GM18951 (cell line): ENCODE results near the gene EEF1A2.

Source experiments
- POLR2A ChIP-seq: IDR thresholded peaks from 4 replicates; pipeline ENCODE4 v1.6.1; 2011; ENCODE audit warnings: mild to moderate bottlenecking; ENCODE audit not compliant: insufficient read length, insufficient read depth; ENCODE audit errors: extremely low read depth
- in situ Hi-C: fragments of 300-500 bp; cut with MboI; formaldehyde crosslinking; loops from one replicate; pipeline ENCODE4 v1.12.0; 2022; ENCODE audit warnings: low sequenced_read_pairs, mixed read lengths, inconsistent platforms; ENCODE audit not compliant: unreplicated experiment

The EEF1A2 gene

DNA sequence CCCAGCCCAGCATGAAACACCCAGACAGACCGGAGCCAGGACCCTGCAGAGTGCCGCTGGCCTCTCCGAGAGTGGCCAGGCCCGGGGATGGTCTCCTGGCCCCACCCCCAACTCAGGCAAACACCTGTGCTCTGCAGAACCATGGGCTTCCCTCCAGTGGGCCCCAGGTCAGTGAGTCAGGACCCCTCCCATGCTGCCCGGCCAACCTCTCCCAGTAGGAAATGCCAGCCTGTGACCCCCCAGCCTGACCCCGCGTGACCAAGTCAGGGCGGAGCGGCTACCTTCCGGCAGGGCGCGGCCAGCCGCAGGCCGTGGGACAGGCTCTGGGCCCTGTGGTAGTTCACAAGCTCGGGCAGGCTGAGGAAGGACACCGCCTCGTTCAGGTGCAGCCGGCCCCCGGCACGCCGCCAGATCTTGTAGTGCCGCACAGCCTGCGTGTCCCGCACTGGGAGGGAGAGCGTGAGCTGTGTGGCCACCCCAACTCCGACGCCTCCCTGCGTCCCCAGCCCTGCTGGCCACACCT is 35.0 kb upstream of the EEF1A2 start:
- TF ChIP-seq POLR2A, result no peak
- in situ Hi-C loops, result no loop called here

DNA sequence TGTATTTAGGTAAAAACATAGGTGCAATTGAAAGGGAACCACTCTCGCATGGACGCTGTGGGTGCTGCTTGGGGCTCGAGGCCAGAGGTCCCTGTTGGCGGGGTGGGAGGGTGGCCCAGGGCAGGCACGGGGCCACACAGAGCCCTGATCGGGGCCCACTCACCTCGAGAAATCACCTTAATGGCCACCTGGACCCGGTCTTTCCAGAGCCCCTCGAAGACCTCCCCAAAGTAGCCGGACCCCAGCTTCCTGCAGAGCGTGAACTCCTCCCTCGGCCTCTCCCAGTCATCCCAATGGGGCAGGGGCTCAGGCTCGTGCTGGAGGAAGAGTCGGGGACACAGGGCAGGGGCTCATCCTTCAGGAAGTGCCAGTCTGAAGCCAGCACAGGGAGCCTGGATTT is 34.5 kb upstream of the EEF1A2 start:
- in situ Hi-C loops, result no loop called here
- TF ChIP-seq POLR2A, result no peak

DNA sequence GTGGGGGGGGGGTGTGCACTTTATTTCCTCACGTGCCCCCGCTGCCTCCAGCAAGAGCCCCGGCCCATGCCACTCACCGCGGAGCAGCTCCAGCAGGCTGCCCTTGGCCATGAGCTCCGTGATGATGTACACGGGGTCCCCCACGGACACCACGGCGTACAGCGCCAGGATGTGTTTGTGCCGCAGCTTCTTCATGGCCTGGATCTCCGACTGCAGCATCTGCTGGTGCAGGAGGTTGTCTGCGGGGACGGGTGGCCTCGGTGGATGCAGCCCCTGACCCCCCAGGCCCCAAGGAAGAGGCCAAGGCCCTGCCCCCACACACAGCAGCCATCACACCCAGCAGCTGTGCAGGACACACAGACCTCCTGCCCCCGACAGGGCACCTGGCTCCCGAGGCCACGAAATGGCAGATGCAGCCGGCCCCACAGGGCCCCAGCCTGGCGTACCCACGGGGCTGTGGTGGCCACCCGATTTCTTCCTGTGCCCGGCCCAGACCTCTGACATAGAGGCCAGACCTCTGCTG is 33.6 kb upstream of the EEF1A2 start:
- in situ Hi-C loops, result no loop called here
- TF ChIP-seq POLR2A, result no peak

DNA sequence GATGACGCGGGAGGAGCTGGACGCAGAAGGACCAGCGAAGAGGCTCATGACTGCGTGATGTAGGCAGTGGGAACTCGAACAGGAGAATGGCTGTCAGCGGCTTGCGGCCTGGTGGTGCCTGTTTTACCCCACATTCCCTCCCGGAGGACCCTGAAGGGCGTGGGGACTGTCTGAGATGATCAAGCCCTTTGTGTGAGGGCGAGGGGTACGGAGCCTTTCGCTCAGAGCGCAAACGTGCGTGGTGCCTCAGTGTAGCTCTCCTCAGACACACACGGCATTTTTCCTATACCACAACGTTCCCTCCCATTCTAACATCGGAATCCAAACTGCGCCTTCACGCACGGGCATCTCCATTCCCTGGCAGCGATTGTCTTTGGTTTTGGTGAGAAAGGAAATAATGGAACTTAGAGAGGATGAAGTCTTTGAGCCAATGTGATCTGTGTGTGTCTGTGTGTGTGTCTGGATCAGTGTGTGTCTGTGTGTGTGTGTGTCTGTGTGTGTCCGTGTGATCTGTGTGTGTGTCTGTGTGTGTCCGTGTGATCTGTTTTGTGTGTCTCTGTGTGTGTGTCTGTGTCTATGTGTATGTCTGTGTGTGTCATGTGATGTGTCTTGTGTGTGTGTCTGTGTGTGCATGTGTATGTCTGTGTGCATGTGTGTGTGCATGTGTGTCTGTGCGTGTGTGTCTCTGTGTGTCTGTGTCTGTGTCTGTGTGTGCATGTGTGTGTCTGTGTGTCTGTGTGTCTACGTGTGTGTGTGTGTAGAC is 33.0 kb upstream of the EEF1A2 start:
- TF ChIP-seq POLR2A, result no peak
- in situ Hi-C loops, result no loop called here

DNA sequence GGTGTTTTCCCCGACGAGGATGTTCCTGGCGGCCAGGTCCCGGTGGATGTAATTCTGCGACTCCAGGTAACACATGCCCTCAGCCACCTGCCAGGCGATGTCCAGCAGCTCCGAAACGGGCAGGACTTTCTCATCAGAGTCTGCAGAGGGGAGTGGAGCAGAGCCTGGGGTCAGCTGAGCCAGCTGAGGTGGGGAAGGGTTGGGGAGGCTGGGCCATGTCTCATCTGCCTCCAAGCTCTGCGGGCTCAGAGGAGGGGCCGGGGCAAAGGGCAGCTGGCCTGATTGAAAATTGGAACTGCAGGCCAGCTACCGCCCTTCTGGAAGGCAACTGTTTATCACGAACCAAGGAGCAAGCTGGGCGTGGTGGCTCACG is 31.9 kb upstream of the EEF1A2 start:
- in situ Hi-C loops, result no loop called here
- TF ChIP-seq POLR2A, result no peak

DNA sequence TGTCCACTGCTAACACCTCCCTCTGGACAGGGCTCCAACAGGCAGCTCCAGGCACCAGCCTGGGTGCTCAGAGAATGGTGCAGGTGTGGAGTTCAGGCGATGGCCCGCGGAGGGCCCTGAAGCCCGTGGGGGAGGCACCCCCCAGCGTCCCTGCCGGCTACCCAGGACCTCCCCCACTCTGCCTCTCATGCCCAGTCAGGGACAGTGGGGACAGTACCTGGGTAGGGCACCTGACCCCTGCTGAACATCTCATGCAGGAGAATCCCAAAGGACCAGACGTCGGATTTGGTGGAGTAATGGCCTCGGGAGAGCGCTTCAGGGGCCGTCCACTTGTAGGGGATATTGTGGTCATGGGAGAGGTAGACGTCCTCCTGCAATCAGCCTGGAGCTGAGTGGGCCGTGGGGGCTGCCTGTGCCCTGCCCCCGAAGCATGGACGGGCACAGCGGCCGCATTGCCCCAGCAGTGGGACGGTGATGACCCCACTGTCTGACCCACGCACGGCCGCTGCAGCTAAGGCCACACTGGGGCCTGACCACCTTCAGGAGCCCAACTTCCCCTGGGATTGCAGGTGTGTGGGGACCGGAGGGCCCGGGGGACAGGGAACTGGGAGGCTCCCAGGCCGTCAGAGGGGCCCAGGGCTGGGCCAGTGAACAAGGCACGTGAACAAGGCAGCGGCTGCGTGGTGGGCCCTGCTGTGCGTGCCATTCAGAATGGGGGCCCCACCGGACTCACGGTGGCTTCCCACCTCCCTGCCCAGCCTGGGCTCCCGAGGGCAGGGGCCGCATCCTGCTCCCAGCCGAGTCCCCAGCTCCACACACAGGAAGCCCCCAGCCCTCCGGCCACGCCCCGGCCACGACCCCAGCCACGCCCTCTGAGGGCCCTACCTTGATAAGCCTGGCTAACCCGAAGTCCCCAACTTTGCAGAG is 31.2 kb upstream of the EEF1A2 start:
- TF ChIP-seq POLR2A, result no peak
- in situ Hi-C loops, result no loop called here

DNA sequence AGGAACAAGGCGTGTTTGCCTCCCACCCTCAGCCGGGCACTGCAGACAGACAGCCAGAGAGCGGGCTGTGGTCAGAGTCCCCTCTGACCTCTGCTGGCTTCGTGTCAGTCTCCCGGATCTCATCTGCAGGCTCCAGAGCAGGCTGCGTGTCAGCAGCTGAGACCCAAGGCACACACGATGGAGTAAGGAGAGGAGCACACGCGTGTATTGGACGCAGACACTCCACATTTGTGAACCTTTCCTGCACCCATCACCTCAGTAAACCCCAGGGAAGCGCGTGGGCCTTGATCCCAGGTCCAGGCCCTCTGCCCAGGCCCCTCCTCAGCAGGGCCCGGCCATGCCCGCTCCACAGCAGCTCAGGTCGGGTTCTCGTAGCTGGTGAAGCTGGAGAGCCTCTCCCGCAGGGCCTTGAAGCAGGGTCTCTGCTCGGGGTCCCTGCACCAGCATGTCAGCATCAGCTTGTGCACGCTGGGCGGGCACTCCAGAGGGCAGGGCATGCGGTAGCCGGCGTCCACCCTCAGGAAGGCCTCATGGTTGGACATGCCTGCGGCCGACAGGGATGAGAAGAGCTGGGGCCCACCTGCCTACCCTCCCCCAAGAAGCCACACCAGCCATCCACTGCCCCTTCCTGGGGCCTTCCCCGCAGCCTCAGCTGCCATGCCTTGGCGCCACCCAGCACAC is 30.4 kb upstream of the EEF1A2 start:
- in situ Hi-C loops, result no loop called here
- TF ChIP-seq POLR2A, result no peak

DNA sequence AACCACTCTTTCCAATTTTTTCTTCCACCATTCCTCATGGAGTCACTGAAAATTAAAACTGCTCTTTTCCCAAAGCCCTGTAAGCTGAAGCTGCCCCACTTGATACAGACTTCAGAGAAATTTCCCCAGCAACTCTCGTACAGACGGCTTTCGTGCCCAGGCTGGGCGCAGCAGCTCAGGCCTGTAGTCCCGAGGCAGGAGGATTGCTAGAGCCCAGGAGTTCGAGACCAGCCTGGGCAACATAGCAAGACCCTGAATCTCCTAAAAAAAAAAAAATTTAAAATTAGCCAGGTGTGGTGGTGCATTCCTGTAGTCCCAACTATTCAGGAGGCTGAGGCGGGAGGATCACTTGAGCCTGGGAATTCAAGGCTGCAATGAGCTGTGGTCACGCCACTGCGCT is 28.3 kb upstream of the EEF1A2 start:
- no peak for TF ChIP-seq POLR2A
- in situ Hi-C loops, result no loop called here

DNA sequence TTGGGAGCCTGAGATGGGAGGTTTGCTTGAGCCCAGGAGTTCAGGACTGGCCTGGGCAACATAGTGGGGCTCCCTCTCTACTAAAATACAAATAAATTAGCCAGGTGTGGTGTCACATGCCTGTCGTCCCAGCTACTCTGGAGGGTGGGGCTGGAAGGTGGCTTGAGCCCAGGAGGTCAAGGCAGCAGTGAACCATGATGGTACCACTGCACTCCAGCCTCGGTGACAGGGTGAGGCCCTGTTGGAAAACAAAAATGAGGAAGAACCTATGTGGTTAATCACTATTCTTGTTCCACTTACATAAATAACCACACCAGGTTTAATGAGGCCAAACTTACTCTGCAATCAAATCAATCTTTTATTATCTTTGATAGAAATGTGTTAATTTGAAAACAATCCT is 27.1 kb upstream of the EEF1A2 start:
- TF ChIP-seq POLR2A, result no peak

DNA sequence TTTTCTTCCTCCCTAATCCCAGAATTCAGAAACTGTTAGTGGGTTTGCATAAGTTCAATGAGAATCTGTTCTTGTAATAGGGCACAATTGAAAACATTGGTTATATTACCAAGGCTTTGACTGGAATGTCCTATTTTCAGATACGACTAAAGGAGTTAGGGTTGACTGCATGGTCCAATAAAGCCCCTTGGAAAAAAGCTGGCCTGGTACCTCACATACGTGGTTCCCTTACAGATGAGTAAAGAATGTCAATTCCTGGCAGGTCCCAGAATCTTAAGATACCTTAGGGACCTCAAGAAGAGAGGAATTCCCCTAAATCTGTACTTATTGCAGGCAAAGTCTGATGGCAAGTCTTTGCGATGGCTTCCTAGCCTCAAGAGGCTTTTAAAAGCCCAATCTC is 26.3 kb upstream of the EEF1A2 start:
- TF ChIP-seq POLR2A, result no peak
- in situ Hi-C loops, result no loop called here

More for the DNA sequence above, 27.1 kb upstream of the EEF1A2 start:
- in situ Hi-C loops, result no loop called here

DNA sequence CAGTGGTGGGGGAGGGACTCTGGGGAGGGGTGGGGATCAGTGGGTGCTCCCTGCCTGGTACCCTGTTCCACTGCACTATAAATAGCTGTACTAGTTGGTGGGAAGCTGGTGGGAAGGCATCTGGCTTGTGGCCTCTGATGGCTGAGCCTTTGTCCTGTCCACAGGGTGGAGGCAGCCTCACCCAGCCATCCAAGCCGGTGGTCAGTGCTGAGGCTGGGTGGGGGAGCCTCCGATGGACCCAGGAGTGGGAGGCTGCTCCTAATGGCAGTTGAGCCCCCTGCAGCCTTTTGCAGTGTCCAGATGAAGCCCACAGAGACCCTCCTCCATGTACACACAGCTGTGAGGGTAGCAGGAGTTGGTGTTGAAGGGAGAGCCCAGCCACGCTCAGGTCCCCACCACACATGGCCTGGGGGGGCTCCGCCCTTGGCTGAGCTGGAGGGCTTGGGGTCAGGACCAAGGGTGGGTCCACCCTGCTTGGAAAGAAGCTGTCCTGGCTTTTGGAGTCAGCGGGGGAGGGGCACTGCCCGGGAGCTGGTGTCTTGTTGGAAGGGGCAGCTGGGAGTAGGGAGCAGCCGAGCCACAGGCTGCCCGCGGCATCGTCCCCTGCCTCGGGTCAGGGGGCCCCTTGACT is 24.2 kb upstream of the EEF1A2 start:
- TF ChIP-seq POLR2A, result no peak
- in situ Hi-C loops, result no loop called here

DNA sequence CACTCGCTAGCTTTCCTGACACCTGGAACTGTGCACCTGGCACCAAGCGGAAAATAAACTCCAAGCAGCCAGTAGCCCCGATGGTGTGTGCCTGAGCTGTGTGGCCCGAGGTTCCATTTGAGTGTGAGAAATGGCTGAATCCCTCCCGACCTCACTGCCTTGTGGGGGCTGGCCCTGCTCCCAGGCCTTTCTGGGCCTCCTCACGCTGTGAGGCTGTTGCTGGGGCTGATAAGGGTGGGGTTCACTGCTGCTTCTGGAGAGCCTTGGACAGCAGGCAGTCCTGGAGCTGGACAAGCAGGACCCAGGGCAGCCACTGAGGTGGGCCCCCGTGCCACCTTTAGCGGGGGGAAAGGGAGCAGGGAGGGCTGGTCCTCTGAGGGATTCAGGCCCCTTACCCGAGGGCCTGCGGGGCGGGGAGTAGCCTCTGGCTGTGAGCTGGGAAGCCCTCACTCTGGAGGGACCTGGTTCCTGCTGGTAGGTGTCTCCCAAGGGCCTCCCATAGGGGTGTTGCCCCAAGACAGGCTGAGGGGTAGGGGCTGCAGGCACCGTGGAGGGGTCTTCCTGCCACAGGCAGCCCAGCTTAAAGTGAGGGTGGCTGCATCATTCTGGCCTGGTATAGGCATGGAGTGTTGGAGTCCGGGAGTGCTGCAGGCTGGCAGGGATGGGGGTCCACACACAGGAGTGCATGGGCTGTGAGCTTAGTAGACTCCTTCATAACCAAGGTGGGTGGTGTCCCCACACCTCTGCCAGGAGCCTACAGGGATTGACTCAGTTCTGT is 23.4 kb upstream of the EEF1A2 start:
- in situ Hi-C loops, result no loop called here
- no peak for TF ChIP-seq POLR2A
